ENCODE data around the gene CMTR1.

The CMTR1 gene

GRCh38 chr6:37480118-37480736 lies 47.2 kb downstream of the CMTR1 start:
- no peak for DNase-seq

- DNase-seq: no peak
Observed at GRCh38 chr6:37480951-37481534, 48.0 kb downstream of the CMTR1 start.

DNA sequence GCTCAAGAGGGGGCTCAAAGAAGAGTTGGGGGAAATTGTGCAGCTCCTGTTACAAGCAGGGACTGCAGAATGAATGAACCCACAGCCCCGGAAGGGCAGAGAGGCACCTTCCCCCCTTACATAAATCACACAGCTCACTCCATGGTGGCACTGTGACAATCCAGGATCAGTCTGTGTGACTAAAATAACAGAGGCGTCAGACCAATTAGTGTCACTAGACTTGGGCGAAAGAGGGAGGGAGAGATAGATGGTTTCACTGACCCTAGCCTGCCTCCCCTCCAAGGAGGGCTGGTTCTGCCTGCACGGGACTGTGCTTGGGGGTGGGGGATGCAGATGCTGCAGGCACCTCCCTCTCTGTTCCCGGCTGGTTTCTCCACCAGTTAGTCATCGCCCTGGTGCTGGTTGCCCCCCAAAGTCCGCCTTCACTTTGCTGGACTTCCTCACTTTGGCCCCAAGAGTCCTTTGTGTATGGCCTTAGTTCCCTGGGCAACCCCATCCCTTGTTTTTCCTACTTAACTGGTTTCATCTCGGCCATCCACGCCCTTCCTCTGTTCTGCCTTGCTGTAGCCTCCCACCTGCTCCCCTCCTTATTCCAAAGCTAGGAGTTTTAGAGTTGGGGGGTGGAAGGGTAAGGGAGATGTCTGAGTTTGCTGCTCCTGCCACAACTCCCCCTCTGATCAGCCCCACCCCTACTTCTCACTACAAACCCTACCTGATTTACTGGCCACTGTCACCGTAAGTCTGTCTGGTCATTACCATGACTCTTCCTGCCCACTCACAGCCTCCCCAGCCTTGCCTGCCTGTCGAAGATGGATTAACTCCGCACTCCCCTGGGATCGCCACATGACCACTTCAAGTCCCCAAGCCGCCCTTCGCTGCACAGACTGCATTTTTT lies 48.9 kb downstream of the CMTR1 start:
- DNase-seq: no peak

DNA sequence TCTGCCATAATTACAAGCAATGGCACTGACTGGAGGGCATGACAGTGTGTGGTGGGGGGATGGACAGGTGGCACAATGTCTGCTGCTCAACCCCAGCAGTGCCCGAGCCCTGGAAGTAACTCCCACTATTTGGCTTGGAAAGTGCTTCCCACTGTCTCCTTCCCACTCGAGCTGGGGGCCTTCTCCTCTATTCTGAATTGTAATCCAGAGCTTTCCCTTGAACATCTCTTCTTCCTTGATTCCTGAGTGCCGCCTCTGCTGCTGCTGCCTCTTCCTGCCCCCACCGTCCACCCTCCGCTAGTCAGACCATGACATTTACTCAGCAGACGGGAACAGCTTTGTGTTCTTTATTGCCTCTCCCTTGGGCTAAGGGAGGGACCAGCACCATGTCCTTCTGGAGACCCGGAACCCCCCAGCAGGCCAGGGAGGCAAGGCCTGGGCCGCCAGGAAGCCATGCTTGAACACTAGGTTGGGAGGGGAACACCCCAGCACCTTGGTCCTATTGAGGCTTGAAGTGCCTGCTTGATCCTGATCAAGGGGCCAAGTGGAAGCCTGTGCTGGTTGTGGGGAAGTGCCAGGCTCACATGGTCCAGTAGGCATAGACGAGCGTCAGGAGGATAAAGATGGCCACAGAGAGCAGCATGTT lies 49.7 kb downstream of the CMTR1 start:
- DNase-seq: no peak

DNA sequence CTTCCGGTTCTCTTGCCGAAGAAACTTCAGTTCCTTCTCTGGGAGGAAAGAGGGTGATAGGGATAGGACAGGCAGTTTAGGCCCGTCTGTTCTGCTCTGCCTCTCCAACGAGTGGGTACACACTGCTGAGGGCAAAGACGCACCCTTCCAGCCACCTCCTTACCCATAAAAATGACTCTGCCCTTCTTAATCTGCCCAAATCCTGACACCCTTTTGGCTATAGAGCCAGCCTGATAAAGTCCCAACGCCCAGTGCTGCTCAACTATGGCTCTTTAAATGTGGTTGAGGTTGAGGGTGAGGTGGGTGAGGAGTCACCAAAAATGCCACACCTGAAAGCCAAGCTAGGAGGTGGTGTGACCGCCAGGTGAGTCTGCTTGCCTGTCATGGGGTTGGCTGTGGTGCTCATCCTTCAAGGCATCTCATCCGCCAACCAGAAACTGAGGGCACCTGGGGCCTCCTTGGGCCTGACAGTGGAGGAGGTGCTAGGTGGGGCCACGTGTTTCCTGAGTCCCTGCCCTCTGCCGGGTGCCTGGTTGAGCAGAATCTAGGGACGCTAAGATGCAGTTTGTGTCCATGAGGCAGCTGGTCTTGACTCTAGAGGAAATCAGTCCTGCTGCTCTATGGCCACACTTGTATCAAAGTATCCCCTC lies 50.4 kb downstream of the CMTR1 start:
- no peak for DNase-seq

DNA sequence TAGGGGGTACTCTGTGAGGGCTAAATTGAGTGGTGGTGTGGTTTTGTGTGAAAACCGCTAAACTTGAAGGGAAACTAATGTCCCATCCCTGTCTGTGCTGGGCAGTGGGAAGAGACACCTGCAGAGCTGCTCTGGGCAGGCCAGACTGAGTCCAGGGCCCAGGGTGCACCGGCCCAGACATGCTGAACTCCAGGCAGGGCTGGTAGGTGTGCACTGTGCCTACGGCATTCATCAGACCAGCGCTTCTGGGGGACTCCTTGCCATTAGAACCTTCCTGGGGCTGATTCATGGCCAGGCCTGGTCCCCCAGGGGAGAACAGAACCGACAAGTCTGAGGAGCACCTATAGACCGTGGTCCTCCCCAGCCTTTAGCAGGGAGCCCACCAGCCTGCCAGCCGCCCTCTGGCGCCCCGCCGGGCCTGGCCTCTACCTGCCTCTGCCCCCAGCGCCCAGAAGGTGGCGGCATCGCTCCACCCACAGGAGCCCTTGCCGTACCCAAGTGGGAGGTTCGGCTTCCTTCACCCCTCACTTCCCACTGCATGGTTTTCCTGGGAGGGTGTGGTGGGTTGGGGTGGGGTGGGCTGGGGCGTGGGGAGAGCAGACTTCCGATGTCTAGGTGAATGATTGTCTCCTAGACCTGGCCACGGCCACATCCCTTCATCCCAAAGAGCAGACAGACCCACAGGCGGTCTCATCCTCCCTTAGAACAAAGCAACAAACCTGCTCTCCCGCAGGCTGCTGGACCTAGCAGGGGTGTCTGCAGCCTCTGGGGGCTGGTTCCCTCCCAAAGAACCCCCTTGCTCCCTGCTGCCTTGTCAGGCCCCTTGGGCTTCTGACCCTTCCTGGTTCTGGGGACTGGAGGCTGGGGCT lies 51.1 kb downstream of the CMTR1 start:
- DNase-seq: peak; percentile 45

DNA sequence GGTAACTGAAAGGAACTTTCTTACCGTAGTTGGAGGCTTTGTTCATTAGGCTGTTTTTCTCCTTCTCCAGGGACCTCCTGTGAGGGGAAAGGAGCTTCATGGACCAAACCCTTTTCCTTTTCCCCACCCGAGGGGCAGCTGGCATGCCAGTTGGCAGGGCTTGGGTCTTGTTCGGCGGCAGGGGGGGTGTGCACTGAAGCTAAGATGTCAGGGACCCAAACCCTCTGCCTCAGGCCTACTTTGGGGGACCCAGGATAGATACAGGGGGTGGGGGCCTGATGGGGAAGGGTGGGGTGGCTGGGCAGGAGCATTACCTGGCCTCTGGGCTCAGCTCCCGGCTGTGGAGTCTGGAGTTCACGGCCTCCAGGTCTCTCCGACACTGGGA lies 51.8 kb downstream of the CMTR1 start:
- DNase-seq: no peak

GRCh38 chr6:37485291-37485702 lies 52.3 kb downstream of the CMTR1 start:
- no peak for DNase-seq

DNA sequence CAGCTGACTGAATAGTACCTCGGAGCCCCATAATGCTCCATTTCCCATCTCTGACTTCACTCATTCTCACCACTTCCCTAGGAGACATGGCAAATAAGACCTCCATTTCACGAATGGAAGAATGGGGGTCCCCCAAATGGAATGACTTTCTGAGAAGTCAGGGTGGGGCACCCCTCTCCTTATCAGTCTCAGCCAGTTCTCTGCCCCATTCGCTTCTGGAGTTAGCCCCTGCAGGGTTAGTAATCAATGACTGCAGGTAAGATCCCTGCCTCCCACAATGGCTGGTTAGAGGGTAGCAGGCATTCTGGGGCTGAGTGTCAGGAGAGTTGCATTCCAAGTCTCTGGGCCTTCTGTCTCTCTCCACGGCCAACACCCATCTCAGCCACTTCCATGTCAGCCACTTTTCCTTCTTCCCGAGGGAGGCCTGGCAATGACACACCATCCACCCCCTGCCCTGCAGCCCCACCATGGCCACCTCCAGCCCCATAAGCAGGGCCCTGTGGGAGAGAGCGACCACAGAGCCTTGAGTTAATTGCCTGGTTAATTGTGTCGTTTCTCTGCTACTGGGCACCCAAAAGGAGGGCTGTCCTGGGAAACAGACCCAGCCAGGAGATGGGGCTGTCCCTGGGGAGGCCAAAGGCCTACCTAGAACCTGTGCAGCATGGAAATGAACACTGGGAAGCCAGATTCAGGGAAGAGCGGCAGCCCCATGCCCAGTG lies 53.3 kb downstream of the CMTR1 start:
- no peak for DNase-seq

DNA sequence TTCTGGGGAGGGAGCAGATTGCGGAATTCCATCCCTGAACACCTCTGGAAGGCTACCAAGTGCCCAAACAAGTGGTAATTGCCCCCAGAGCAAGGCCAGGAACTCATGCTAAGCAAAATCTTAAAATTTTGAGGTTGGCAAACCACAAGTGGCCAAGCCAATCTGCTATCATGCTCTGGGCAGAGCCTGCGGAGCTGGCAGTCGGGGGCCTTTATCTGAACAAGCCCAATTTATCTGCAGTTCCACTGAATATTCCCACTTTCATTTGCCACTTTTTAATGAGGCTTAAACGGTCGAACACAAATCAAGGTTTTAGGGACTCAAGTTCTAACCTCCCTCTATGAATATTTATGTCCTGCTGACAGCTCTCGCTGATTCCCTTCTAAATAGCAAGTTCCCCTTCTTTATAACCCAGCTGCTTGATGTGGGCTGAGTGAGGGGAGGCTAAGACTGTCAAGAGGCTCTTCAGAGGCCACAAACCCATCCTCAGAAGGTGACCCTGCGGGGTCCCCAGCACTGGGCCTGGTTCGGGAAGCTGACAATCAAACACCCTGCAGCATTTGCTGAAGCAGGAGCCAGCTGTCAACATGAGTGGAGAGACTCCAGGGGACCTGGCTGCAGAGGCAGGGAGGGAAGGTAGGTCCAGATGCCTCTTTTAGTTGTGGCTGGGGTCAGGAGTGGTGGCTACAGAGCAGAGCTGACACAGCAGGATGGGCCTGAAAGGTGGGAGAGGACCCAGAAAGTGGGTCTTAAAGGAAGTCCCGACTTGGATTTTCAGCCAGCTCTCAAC lies 54.8 kb downstream of the CMTR1 start:
- DNase-seq: no peak

- no peak for DNase-seq
Observed at GRCh38 chr6:37488476-37488875, 55.5 kb downstream of the CMTR1 start.

DNA sequence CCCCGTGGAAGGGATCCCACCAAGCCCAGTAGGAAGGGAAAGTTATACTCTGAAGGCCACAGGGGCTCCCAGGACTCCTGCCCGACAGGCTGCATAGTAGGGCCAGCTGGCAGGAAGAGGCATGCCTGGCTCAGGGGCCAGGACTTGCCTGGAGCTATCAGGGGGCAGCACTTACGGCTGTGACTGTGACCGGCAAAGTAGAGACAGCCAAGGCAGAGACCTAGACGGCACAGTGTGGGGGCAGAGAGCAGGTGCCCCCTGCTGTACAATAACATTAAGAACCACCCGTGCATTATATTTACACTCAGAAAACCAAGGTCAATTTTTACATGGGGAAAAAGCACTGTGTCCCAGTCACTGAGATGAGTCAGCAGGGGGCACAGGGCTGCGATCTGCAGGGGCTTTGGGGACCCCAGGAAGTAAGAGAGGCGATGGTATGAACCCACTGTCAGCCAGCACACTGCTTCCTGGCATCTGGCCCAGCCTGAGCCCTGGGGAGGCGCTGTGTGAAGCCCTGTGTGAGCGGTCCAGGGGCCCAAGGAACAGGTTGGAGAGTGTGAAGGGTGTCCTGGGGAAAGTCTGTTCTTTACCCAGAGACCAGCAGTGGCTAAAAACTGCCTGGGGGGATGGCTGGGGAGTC lies 56.8 kb downstream of the CMTR1 start:
- DNase-seq: no peak

- DNase-seq: no peak
Observed at GRCh38 chr6:37490536-37491170, 57.6 kb downstream of the CMTR1 start.

DNA sequence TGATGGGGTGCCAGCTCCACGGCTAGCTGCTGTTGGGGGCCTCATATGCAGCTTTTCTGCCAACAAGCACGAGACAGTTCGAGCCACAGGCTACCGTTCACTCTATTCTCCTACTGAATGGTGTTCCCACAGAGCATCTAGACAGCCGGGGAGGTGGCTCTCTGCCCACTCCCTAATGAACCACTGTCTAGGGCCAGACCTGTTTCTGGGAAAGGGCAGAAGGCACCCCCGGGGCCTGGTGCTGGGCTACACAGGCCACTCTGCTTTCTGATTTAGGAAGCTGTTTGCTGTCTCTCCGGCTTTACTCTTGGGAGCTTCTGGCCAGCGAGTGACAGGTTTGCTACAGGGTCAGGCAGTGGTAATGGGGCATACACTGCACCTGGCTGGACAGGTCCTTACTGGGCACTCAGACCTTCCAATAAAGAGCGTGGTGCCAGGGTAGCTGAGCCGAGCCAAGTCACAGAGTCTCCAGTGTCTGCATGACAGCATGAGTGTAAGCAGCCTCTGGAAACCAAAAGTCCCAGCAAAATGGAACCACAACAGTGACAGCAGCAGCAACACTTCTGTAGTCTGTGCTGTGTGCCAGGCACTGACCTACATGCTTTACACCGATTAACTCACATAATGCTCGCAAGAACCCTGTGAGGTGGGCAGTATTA lies 58.3 kb downstream of the CMTR1 start:
- no peak for DNase-seq

- no peak for DNase-seq
Observed at GRCh38 chr6:37491830-37492208, 58.8 kb downstream of the CMTR1 start.

DNA sequence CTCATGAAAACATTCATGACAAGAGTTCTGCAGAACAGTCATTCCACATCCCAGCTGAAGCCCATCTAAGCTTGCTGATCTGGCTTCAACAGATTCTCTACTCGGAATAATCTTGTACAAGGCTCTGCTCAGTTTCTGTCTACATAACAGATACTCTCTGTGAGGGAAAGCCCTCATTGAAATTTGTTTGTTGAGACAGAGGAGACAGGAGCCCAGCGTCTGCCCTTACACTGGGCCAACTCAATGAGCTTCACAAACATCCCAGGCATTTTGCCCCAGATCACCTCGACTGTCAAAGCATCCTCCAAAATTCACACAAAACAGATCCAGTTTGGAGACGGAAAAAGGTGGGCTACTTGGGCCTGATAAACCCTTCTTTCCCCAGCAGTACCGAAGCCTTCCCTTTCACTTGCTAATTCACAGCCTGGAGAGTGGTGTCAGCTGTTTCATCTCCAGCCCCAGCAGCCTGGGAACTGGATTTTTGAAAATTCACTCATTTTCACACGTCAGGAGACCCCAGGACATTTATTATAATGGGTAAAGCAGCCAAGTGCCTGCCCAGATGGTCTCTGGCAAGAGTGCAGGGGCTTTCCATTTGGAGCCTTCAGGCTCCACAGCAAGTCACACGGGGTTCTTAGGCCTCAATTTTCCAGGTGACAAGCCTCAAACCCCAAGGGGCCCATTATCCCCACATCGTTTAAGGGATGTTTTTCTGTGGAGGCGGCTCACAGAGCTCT lies 59.4 kb downstream of the CMTR1 start:
- DNase-seq: no peak

DNA sequence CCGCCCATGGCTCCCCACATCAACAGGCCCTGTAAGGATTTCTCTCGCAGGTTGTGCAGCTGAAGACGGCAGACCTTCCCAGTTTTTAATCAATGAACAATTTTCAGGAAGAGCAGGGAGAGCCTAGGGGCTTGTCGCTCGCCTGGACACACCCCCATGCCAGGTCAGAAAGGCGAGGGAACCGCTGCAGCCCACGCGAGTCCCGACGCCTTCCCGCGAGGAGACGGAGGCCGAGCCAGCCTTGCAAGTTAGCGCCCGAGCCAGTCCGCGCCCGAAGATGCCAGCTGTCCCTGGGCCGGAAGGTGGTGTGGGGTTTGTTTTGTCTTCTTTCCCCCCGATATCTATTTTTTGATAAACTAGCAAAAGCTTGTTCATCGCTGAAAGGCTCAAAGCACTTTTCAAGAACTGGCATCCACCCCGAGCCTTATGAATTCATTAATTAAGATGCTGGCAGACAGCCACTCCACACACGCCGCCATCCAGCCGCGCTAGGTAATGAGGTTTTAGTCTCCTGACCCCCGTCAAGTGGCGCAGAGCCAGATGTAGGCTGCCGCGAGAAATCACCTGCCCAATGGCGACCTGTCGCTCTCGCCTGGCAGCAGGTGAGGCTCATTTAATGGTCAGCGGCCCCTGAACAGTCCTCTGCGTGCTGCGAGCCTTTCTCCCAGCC lies 60.1 kb downstream of the CMTR1 start:
- DNase-seq: no peak

DNA sequence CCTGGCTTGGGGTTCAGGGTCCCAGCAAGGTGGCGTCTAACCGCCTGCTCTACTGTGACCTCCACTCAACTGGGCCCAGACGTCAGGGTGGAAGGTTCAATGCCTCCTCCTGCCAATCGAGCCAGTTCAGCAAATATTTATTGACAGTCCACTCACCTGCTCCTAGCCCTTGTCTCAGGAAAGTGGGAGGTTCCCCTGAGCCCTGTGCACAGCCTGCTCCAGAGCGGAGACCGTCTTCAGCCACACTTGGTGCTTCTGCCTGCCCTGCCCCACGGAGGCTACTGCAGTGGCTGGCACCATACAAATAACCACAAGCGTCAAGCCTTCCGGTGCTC lies 60.6 kb downstream of the CMTR1 start:
- DNase-seq: no peak
